Adipocyte (in vitro differentiated cells): ENCODE data around the gene GALNT16.
A peak's percentile ranks its signal among the peaks of the same experiment; 100 is the strongest.

ENCODE experiments used
- DNase-seq: peaks from one replicate; pipeline ENCODE4 v3.0.0-alpha.2; 2015; ENCODE audit warnings: low read depth
- H3K27me3 ChIP-seq: replicated peaks from 2 replicates; pipeline ENCODE4 v1.7.0; 2013; ENCODE audit warnings: mild to moderate bottlenecking, low read length, moderate library complexity; ENCODE audit not compliant: control insufficient read depth, insufficient read depth
- H3K36me3 ChIP-seq: 2 replicates; pipeline ENCODE4 v1.7.0; 2013; ENCODE audit warnings: low read length, mild to moderate bottlenecking, moderate library complexity; ENCODE audit not compliant: control insufficient read depth, insufficient read depth, severe bottlenecking
- H3K4me1 ChIP-seq: 2 replicates; pipeline ENCODE4 v1.7.0; 2013; ENCODE audit warnings: mild to moderate bottlenecking, low read length, moderate library complexity; ENCODE audit not compliant: control insufficient read depth, insufficient read depth
- H3K4me3 ChIP-seq: 2 replicates; pipeline ENCODE4 v1.7.0; 2013; ENCODE audit warnings: mild to moderate bottlenecking, low read length, moderate library complexity
- H3K9ac ChIP-seq: 2 replicates; pipeline ENCODE4 v1.7.0; 2013; ENCODE audit warnings: mild to moderate bottlenecking, low read length, moderate library complexity
- H3K9me3 ChIP-seq: 2 replicates; pipeline ENCODE4 v1.7.0; 2013; ENCODE audit warnings: mild to moderate bottlenecking, low read length, moderate library complexity; ENCODE audit not compliant: control insufficient read depth

The GALNT16 gene

DNA sequence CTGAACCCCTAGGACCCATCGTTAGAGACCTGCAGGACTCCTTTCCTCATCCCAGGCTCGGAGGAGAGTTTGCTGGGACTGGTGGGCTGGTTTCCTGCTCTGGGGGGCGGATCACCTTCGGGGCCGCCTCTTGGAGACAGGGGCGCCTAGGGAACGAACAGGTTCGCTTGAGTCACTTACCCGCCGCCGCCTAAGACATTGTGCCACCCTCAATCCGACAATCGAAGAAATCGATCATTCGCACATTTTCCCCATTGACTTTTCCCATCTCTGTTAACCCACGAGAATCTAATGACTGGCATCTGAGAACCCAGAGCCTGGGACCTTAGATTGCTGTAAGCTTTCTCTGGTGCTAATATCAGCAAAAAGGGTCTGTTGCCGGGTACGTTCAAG lies 138.9 kb downstream of the GALNT16 start:
- Histone ChIP-seq H3K36me3 (peaks cover 23% of the 10 kb centered on the region), H3K9me3 (no peaks in the 10 kb centered on the region), H3K27me3 (no peaks in the 10 kb centered on the region), H3K9ac (peak overlapping the region; percentile 94), H3K4me3 (peak overlapping the region; percentile 96), H3K4me1 (peaks cover 45% of the 10 kb centered on the region)
- DNase-seq: no peak

DNA sequence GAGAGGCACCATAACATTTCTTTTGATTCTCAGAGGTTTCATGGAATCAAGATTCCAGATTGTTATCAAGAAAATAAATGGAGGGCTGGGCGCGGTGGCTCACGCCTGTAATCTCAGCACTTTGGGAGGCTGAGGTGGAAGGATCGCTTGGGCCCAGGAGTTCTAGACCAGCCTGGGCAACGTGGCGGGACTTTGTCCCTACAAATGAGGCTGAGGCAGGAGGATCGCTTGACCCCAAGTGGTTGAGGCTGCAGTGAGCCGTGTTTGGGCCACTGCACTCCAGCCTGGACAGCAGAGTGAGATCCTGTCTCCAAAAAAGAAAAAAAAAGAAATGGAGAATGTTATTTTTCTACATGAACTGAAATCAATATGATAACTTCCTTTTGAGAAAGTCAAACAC lies 139.8 kb downstream of the GALNT16 start:
- H3K9ac ChIP-seq: peak overlapping the region; percentile 94
- H3K4me3 ChIP-seq: peak overlapping the region; percentile 96
- peaks cover 45% of the 10 kb centered on the region for H3K4me1 ChIP-seq
- no peak for DNase-seq
- peaks cover 18% of the 10 kb centered on the region for H3K36me3 ChIP-seq
- no peaks in the 10 kb centered on the region for H3K27me3 ChIP-seq
- H3K9me3 ChIP-seq: no peaks in the 10 kb centered on the region

- Histone ChIP-seq H3K9me3 (no peaks in the 10 kb centered on the region), H3K4me1 (peaks cover 45% of the 10 kb centered on the region), H3K27me3 (no peaks in the 10 kb centered on the region), H3K9ac (peak overlapping the region; percentile 94), H3K36me3 (peaks cover 16% of the 10 kb centered on the region), H3K4me3 (peak overlapping the region; percentile 96)
- no peak for DNase-seq
Measured at GRCh38 chr14:69400154-69400553, 140.2 kb downstream of the GALNT16 start.

DNA sequence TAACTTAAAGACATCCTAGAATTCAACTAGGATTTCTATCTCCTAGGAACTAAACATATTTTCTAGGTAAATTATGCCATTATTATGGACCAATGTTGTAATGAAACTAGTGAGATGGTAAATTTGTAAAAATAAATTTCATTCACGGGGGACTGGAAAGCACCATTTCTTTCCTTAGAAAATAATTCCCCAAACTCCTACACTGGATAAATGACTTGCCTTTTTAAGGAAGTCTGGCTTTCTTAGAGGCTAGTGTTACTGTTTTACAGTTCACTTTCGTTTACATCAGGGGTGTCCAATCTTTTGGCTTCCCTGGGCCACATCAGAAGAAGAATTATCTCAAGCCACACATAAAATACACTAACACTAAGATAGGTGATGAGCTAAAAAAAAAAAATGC lies 141.9 kb downstream of the GALNT16 start:
- peak overlapping the region; percentile 40 for H3K9ac ChIP-seq
- no peak for DNase-seq
- peaks cover 16% of the 10 kb centered on the region for H3K36me3 ChIP-seq
- H3K9me3 ChIP-seq: no peaks in the 10 kb centered on the region
- peaks cover 35% of the 10 kb centered on the region for H3K4me1 ChIP-seq
- H3K27me3 ChIP-seq: no peaks in the 10 kb centered on the region
- peak overlapping the region; percentile 96 for H3K4me3 ChIP-seq

DNA sequence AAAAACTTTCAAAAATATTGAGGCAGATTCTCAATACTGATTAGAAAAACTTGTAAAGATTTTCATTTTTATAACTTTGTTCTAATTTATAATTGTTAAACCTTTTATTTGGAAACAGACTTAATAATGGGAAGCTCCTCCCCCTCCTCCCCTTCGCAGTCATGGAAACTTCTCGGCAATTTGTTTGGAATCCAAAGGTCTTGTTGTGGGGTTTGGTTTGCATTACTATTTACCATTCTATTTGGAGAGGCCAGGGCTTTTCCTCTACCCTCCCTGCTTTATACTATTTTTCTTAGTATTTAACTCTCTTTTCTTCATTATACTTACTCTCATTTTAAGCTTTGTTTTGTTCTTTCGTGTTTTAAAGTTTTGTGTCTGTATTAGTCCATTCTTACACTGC lies 144.5 kb downstream of the GALNT16 start:
- Histone ChIP-seq H3K4me1 (peaks cover 27% of the 10 kb centered on the region), H3K9me3 (no peaks in the 10 kb centered on the region), H3K4me3 (no peak overlapping the region), H3K27me3 (no peaks in the 10 kb centered on the region), H3K9ac (no peak overlapping the region), H3K36me3 (peaks cover 16% of the 10 kb centered on the region)
- DNase-seq: no peak

GRCh38 chr14:69404883-69405282 lies 144.9 kb downstream of the GALNT16 start:
- Histone ChIP-seq H3K36me3 (peaks cover 16% of the 10 kb centered on the region), H3K27me3 (no peaks in the 10 kb centered on the region), H3K4me3 (no peak overlapping the region), H3K9ac (no peak overlapping the region), H3K9me3 (no peaks in the 10 kb centered on the region), H3K4me1 (peaks cover 23% of the 10 kb centered on the region)
- no peak for DNase-seq

DNA sequence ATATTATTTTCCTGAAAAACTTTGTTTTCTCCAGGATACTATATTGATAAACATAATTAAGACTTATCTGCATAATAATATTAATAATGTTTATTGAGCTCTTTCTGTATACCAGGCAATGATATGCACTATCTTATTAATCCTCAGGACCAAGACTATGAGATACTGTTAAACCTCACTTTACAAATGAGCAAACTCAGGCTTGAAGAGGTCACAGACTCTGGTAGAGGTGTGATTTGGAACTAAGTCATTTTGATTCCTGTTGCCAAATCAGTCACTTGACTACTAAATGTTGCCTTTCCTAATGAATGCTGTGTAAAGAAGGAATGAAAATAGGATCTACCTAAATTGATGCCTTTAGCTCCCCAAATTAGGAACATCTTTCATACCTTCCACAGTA lies 145.8 kb downstream of the GALNT16 start:
- Histone ChIP-seq H3K9me3 (no peaks in the 10 kb centered on the region), H3K4me3 (no peak overlapping the region), H3K9ac (no peak overlapping the region), H3K27me3 (no peaks in the 10 kb centered on the region), H3K36me3 (peaks cover 16% of the 10 kb centered on the region), H3K4me1 (peaks cover 14% of the 10 kb centered on the region)
- no peak for DNase-seq
